ENCODE data around the gene SVOP.

Gene SVOP

GRCh38 chr12:108972358-108972757 lies 48.5 kb downstream of the SVOP start:
- no peak for DNase-seq

- no peak for DNase-seq
Measured at GRCh38 chr12:108969622-108970021, 51.2 kb downstream of the SVOP start.

GRCh38 chr12:108967869-108968540 lies 52.9 kb downstream of the SVOP start:
- no peak for DNase-seq

GRCh38 chr12:108966378-108967151 lies 54.3 kb downstream of the SVOP start:
- no peak for DNase-seq

GRCh38 chr12:108965886-108966285 lies 55.0 kb downstream of the SVOP start:
- no peak for DNase-seq

- DNase-seq, result no peak
Measured at GRCh38 chr12:108964371-108965352, 56.2 kb downstream of the SVOP start.

GRCh38 chr12:108962256-108962655 lies 58.6 kb downstream of the SVOP start:
- DNase-seq, result no peak

GRCh38 chr12:108959748-108960655 lies 60.9 kb downstream of the SVOP start:
- DNase-seq, result no peak

GRCh38 chr12:108955225-108955835 lies 65.5 kb downstream of the SVOP start:
- no peak for DNase-seq

GRCh38 chr12:108950991-108951739 lies 69.7 kb downstream of the SVOP start:
- peak; percentile 83 for DNase-seq

GRCh38 chr12:108949976-108950375 lies 70.9 kb downstream of the SVOP start:
- DNase-seq, result no peak

- DNase-seq, result no peak
Measured at GRCh38 chr12:108948367-108948766, 72.5 kb downstream of the SVOP start.

- no peak for DNase-seq
Measured at GRCh38 chr12:108947097-108947496, 73.8 kb downstream of the SVOP start.

GRCh38 chr12:108940138-108940537 lies 80.7 kb downstream of the SVOP start:
- DNase-seq, result no peak

- no peak for DNase-seq
Measured at GRCh38 chr12:108939594-108939993, 81.3 kb downstream of the SVOP start.

GRCh38 chr12:108938247-108938924 lies 82.5 kb downstream of the SVOP start:
- DNase-seq, result no peak

GRCh38 chr12:108935159-108935763 lies 85.6 kb downstream of the SVOP start:
- no peak for DNase-seq

GRCh38 chr12:108933949-108934348 lies 86.9 kb downstream of the SVOP start:
- no peak for DNase-seq

GRCh38 chr12:108930756-108931155 lies 90.1 kb downstream of the SVOP start:
- DNase-seq, result no peak

GRCh38 chr12:108930155-108930554 lies 90.7 kb downstream of the SVOP start:
- DNase-seq, result no peak

Data from activated CD8-positive, alpha-beta memory T cell treated with anti-CD3 and anti-CD28 coated beads, Interleukin-2, amount 50 U/mL, for 48 hours (primary cell).